Putamen (tissue), 1 donor: ENCODE data around the gene IFNGR2.
"Not testable (repeated sequence)": the region's sequence is repeated elsewhere in the genome, so short reads cannot be mapped to it uniquely, and the experiment has no call there.

Experiments used
- DNase-seq: peaks from one replicate; pipeline ENCODE4 v3.0.0-alpha.2; 2016; ENCODE audit warnings: low spot score

The IFNGR2 gene

DNA sequence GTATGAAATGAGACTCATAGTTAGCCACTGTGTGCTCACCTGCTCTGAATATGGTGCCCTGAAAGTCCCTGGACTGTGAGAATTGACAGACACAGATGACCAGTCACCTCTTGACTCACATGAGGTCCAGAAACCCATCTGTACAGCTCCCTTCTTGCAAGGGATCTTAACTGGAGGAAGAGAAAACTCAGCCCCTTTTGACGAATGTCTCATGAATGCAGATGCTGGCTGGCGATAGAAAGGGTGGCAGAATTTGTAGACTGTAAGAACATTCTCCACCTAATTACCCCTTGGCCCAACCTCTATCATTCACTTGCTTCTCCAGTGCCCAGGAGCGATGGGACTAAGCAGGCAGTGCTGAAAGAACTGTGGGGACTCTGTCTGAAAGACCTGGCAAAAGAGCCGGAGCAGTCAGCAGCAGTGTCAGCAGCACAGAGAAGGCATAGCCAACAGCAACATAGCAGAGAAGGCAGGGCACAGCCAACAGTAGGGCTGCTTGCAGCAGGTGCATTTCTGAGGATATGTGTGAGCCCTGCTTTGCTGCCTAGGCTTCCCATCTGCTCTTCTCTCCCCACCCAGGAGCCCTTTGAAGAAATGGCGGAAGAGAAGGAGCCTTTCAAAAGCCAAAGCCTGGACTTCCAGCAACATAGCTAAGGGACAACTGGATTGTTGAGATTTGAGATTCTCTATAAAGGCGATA is 25.8 kb upstream of the IFNGR2 start:
- DNase-seq = no peak

DNA sequence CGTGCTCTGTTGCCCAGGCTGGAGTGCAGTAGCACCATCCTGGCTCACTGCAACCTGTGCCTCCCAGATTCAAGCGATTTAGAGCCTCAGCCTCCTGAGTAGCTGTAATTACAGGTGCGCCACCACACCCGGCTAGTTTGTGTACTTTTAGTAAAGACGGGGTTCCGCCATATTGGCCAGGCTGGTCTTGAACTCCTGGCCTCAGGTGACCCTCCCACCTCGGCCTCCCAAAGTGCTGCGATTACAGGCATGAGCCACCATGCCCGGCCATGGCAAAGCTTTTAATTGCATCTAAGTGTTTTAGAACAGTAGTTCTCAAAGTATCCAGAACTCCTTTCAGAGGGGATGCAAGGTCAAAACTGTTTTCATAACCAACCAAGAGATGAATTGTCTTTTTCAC is 25.1 kb upstream of the IFNGR2 start:
- no peak for DNase-seq

DNA sequence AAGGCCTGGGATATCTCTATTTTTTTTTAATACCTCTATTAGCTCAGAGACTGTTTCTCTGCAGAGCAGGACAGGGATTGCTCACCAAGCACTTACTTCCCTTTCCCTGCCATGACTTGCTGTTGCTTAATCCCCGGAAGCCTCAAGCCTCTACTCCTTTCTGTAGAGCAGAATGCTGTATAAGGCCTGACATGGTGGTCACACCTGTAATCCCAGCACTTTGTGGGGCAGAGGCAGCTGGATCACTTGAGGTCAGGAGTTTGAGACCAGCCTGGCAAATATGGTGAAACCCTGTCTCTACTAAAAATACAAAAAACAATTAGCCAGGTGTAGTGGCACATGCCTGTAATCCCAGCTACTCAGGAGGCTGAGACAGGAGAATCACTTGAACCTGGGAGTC is 23.3 kb upstream of the IFNGR2 start:
- not testable (repeated sequence) for DNase-seq

DNA sequence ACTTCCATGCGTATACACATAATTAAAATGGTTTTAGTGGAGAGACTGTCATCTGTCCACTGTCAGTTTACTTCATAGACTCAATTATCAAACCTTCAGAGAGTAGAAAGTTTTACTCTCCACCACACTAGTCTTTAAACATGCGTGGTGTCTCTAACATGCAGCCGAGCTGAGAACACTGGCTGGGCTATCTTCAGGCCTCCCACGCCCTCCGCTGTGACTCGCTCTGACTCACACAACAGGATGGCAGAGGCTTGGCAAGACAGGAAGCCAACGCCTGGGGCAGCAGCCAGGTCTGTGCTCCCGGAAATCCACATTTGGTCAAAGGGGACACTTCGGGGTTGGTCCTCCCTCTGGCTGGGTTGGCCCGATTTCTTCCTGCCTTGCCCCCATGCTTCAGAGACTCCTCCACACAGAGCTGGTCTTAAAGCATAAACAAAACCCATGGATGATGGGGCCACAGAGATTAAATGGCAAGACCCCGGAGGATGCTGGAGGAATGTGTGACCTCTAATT is 22.7 kb upstream of the IFNGR2 start:
- DNase-seq = no peak

GRCh38 chr21:33381381-33381780 is 21.8 kb upstream of the IFNGR2 start:
- not testable (repeated sequence) for DNase-seq

DNA sequence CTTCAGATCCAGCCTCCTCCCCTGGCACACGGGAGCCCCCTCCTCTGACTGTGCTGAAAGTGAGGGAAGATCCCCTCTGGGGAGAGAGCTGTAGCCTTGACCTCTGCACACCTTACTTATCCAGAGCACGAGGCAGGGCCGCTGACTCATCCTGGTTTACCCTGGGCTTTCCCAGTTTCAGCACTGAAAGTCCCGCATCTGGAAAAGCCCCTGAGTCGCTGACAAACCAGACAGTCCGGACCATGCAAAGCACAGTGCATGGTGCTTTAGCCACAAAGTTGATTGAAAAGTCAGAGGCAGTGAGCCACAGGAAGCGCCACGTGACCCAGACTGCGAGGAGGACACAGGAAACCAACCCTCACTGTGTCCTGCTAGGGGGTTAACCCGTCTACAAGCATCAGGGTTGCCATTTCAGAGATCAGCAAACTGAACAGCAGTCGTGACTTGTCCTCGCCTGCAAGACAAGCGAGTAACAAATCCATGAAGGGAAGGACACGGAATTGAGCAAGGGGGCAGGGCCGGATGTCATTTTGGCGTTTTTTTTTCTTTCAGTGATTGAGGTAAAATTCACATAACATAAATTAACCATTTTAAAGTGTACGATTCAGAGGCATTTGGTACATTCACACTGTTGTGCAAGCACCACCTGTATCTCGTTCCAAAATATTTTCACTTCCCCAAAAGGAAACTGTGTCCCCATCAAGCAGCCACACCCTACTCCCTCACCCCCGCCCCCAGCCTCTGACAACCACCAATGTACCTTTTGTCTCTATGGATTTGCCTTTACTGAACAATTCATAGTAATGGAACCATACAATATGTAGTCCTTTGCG is 19.9 kb upstream of the IFNGR2 start:
- no peak for DNase-seq

DNA sequence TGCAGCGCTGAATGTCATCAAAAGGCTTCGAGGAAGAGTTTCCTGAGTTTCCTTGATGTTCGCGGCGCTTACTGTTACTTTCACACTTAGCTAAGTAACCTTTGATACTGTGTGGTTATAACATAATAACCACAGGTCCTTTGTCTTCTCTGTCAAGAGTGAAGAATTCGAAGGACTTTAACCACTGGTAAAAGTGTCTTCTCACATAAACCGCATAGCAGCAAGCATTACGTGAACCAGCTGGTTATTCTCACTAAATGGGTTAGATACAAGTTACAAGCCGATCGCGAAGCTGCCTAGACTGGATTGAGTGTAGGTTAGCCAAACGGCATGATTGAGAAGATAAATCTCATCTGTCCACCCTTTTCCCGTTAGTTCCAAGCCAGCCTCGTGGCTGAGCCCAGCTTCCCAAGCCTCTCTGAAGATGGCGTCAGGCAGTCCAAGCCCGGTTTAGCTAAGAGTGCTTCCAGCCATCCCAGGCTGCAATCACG is 18.3 kb upstream of the IFNGR2 start:
- DNase-seq = no peak

GRCh38 chr21:33386222-33386784 is 16.9 kb upstream of the IFNGR2 start:
- DNase-seq = no peak

- DNase-seq = no peak
Measured at GRCh38 chr21:33387294-33387693, 15.9 kb upstream of the IFNGR2 start.

GRCh38 chr21:33388188-33388587 is 15.0 kb upstream of the IFNGR2 start:
- DNase-seq = no peak

GRCh38 chr21:33390479-33390878 is 12.7 kb upstream of the IFNGR2 start:
- no peak for DNase-seq

DNA sequence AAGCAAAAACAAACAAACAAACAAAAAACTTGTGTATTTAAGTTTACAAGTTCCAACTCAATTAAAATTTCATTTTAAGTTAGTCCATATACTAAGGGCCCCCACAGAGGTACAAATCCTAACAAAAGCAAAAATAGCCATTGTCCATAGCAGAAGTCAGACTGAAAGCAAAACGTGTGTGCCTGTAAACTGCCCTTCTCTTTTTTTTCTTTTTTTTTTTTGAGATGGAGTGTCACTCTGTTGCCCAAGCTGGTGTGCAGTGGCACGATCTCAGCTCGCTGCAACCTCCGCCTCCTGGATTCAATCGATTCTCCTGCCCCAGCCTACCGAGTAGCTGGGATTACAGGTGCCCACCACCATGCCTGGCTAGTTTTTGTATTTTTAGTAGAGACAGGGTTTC is 11.6 kb upstream of the IFNGR2 start:
- no peak for DNase-seq

- DNase-seq = no peak
Measured at GRCh38 chr21:33392284-33392985, 10.8 kb upstream of the IFNGR2 start.

DNA sequence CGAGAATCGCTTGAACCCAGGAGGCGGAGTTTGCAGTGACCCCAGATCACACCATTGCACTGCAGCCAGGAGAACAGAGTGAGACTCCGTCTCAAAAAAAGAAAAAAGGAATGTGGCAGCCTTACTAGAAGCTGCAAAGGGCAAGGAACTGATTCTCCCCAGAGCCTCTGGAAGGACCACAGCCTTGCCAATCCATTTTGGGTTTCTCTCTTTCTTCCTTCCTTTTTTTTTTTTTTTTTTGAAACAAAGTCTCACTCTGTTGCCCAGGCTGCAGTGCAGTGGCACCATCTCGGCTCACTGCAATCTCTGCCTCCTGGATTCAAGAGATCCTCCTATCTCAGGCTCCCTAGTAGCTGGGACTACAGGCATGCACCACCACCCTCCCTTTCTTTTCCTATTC is 9.9 kb upstream of the IFNGR2 start:
- no peak for DNase-seq

GRCh38 chr21:33394260-33394659 is 9.0 kb upstream of the IFNGR2 start:
- DNase-seq = no peak

GRCh38 chr21:33395891-33396331 is 7.3 kb upstream of the IFNGR2 start:
- DNase-seq = no peak

DNA sequence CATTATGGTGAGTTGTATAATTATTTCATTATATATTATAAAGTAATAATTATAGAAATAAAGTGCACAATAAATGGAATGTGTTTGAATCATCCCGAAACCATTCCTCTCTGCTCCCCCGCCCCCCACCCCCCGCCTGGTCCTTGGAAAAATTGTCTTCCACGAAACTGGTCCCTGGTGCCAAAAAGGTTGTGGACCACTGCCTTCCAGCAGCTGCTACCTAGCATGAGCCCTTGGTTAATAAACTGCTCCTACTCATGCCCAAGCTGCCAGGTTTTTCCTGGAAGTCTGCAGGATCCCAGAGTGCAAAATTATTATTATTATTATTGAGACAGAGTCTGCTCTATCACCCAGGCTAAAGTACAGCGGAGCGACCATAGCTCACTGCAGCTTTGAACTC is 6.8 kb upstream of the IFNGR2 start:
- no peak for DNase-seq

DNA sequence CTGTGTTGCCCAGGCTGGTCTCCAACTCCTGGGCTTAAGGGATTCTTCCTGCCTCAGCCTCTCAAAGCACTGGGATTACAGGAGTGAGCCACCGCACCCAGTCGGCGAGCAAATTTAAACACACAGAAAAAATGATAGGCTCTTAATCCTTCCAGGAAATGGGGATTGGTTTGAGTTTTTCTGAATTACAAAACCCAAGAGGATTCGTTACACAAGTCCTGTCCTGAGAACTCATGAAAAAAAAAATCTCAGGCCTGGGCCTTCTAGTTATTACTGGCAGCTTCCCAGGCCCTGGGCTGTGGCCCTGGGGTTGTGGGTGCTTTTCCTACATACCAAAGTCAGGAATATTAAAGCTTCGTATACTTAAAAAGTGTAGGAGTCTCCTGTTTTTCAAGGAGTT is 6.3 kb upstream of the IFNGR2 start:
- DNase-seq = no peak

DNA sequence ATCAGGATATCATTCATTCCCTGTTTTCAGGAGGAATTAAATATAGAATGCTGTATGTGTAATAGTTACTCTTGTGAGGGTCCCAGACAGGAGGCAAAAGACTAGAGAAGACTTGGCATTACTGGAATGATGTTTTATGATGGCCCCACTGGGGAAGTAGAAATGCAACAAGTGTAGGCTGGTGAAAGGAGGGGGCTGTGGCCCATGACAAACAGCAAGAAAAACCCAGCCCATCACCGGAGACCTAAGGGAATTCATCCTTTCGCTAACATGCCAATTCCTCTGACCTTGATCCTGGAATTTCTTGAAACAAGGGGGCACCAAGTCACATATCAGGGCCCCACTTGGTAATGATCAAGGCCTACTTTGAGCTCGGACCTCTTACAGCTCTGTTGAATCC is 5.5 kb upstream of the IFNGR2 start:
- DNase-seq = no peak

- no peak for DNase-seq
Measured at GRCh38 chr21:33398361-33398760, 4.9 kb upstream of the IFNGR2 start.

- DNase-seq = no peak
Measured at GRCh38 chr21:33401630-33401992, 1.6 kb upstream of the IFNGR2 start.
